RKO (cell line): ENCODE results near the gene IL20RA.
"Not testable (repeated sequence)": the region's sequence is repeated elsewhere in the genome, so short reads cannot be mapped to it uniquely, and the experiment has no call there.

Source experiments
- DNase-seq: peaks from one replicate; pipeline ENCODE4 v3.0.0-alpha.2; 2016; ENCODE audit warnings: low spot score

The IL20RA gene

GRCh38 chr6:137044366-137045221, at the start of gene IL20RA:
TSS of gene IL20RA (minus strand) at chr6:137044965. CDS start at chr6:137044728, 237 bp downstream.
- no peak for DNase-seq

DNA sequence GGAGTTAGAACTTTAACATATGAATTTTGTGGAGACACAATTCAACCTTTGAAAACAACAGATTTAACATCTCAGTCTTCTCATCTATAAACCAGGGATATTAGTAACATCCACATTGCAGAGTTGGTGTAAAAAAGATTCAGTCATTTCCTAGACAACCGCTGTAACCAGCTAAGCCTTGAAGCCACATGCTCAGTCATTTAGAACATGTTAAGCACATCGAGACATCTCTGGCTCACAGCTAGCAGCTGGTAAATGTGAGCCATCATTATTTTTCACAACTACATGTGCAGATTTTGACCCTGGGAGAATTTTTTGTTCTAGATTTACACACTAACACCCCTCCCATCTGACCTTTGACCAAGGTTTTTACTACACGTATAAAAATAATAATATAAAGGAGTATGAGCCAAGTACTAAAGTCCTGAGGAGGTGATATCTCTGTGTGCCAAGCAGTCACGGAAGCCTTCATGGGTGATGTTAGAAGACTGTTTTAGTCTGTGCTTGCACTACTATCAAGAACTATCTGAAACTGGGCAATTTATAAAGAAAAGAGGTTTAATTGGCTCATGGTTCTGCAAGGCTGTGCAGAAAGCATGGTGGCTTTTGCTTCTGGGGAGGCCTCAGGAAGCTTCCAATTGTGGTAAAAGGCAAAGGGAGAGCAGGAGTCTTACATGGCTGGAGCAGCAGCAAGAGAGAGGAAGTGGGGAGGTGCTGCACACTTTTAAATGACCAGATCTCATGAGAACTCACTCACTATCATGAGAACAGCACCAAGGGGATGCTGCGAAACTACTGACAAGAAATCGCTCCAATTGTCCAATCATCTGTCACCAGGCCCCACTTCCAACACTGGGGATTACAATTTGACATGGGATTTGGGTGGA, 48.7 kb upstream of the IL20RA start:
- no peak for DNase-seq

- no peak for DNase-seq
These were observed 47.3 kb upstream of the IL20RA start for GRCh38 chr6:137092018-137092417.

DNA sequence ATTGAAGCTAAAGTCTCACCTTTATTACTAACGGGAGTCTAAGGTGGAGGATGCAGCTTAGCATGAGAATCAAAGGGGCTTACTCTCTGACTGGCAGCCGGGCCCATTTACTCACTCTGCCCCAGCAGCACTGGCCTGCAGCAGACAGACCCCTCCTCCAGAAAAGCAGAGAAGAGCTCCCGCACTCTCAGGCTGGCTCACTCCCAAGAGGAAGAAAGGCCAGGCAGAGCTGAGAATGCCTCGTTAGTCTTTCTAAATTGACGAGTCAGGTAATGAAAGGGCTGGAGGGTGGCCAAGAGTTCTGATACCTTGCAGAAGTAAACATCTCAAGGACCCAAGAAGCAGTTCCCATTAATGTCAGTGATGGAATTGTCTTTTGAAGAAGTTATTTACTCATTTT, 44.5 kb upstream of the IL20RA start:
- DNase-seq: no peak

DNA sequence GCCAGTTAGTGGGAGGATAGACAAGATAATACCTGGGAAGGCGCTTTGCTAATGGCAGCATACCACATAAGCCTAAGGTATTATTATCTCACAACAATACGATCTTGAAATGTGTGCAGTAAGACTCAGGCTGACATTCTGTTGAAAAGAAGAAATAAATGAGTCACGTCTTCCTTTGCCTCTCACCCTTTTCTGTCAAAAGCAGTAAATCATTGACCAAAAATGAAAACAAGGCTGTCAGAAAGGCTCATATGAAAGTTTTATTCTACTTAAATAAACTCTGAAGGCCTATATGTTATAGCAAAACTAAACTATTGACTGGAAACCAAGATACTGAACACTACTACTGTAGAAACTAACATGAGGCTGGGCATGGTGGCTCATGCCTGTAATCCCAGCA, 43.1 kb upstream of the IL20RA start:
- no peak for DNase-seq

DNA sequence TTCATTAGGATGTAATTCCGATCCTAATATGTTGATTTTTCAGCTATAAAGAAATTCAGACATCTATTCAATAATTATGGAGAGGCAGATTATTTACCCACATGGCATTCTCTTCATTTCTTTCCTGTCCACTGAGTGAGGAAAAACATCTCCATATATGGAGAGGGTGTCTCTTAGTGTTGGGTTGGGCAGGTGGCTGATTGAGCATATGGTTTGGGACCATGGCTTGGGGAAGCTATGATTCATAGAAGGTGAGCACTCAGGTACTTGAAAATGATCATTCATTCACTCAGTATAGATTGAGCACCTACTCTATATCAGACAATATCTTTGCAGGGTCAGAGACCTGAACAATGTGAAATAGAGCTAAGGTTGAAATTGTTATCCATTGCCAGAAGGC, 41.3 kb upstream of the IL20RA start:
- DNase-seq: no peak

- no peak for DNase-seq
These were observed 40.3 kb upstream of the IL20RA start for GRCh38 chr6:137084865-137085617.

- no peak for DNase-seq
These were observed 39.3 kb upstream of the IL20RA start for GRCh38 chr6:137084090-137084489.

GRCh38 chr6:137081997-137082396, 37.2 kb upstream of the IL20RA start:
- no peak for DNase-seq

DNA sequence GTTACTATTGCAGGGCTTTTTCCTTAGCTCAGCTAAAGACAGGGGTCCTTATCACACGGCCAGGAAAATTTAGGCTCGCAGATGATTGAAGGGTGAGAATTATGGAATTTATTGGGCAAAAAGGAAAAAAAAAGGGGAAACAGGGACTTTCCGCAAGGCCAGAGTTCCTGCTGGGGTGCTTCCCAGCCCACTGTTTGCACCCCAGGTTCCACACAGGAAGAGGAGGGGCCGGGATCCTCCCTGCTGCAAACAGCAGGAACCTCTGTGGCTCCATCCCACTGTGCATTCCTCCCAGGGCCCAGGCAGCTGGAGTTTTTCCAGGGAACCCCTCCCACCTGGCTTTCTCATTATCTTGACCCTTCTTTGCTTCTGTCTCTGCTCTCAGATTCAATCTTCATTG, 35.9 kb upstream of the IL20RA start:
- DNase-seq: no peak

GRCh38 chr6:137076277-137077068, 31.7 kb upstream of the IL20RA start:
- DNase-seq: peak; percentile 75

DNA sequence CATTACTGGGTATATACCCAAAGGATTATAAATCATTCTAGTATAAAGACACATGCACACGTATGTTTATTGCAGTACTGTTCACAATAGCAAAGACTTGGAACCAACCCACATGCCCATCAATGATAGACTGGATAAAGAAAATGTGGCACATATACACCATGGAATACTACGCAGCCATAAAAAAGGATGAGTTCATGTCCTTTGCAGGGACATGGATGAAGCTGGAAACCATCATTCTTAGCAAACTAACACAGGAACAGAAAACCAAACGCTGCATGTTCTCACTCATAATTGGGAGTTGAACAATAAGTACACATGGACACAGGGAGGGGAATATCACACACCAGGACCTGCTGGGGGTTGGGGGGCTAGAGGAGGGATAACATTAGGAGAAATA, 31.0 kb upstream of the IL20RA start:
- DNase-seq: not testable (repeated sequence)

- no peak for DNase-seq
These were observed 25.5 kb upstream of the IL20RA start for GRCh38 chr6:137070303-137070702.

DNA sequence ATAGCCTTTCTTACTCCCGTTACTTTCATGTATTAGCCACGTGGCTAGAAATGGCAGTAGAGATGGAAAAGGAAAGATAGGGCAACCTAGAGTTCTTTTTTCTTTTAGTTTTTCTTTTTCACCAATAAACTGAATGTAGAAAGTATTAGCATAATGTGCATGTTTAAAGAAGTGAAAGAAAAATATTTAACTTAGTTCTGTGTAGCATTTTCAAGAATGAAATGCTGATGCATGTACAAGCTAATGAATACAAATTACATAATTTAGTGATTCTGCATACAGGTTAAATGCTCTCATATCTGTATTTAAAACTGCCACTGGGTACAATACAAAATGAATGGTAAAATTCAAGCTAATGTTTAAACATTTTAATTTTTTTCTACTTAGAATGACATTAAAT, 22.6 kb upstream of the IL20RA start:
- DNase-seq: no peak

GRCh38 chr6:137058037-137058436, 13.3 kb upstream of the IL20RA start:
- no peak for DNase-seq

DNA sequence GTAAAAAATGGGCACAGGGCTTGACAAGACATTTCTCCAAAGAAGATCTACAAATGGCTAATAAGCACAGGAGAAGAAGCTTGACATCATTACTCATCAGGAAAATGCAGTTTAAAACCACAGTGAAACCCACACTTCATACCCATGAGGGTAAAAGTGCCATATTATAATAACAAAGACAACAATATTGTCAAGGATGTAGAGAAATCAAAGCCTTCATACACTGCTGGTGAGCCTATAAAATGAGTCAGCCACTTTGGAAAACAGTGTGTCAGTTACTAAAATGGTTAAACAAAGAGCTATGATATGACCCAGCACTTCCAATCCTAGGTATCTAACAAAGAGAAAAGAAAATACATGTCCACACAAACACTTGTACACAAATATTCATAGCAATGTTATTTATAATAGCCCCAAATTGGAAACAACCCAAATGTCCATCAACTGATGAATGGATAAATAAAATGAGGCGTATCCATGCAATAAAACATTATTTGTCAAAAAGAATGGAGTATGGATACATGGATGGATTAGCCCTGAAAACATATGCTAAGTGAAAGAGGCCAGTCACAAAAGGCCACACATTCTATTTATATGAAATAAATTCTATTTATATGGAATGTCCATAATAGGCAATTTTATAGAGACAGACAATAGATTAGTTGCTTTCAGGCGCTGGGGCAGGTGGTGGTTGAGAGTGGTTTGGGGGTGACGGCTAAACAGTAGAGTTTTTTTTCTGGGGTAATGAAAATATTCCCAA, 11.5 kb upstream of the IL20RA start:
- no peak for DNase-seq

- DNase-seq: peak; percentile 19
These were observed 7.2 kb upstream of the IL20RA start for GRCh38 chr6:137051790-137052472.

DNA sequence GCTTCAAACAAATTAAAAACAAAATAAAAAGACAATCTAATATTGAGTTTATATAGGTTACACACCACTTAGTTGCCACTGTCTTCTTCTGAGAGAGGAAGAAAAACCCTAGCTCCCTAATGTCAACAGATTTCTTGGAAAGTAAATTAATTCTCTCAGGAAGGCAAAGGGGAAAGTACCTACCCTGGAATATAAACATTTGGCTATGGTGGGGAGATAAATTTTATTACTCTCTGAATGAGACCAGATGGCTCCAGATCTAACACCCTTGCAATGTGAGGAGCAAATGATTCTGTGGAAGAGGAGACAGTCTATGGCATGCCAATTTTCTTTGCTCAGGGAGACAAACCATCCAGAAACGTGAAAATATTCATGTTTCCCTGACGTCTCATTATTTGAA, 4.3 kb upstream of the IL20RA start:
- no peak for DNase-seq

DNA sequence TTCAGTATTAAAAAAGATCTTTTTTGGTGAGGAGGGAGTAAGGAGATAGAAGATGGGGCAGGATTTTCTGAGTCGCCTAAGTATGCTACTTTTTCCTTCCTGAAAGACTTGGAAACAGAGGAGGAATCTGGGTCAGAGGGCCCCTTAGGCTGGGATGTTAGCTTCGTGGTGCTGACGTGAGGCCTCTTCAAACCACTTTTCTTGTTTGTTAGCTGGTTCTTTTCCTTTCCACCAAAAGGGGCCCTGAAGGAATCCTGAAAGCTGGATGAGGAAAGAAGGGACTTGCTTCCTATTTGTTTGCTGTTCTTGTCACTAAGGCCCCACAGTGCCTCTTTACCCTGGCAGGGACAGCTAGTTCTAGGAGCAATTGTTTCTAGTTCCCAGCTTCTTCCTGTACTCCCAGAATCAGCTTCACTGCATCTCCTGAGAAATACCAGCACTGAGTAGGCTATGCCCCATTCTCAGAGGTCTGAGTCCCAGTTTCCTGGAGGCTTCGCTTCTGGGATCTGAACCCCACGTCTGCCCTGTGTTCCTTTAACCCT, 2.2 kb upstream of the IL20RA start:
- DNase-seq: no peak
